Subcutaneous adipose tissue (tissue), 4 donors: ENCODE results near the gene NTM. TPM values are rescaled to one million over a fixed set of nuclear protein-coding genes. Genes with fewer than 3 reads are reported as not detected.

ENCODE experiments used
- total RNA-seq, 4 donors: library from RNA; depleted of rRNA; stranded (reverse); fragments of >200 nt; gene quantifications; one replicate each; pipeline ENCODE4 v1.1.0, GENCODE V29; 2016
- TF ChIP-seq, protein P1 (sequence below): fragments of 450-650 bp; IDR thresholded peaks from one replicate; pipeline ENCODE4 v1.5.1; 2016; ENCODE audit warnings: low read depth, mild to moderate bottlenecking, control low read depth, antibody characterized with exemption, moderate library complexity

Gene NTM
- total RNA-seq, 4 donors from 2014 or later: 1.5 to 5.7 (median 1.7) TPM

GRCh38 chr11:132084433-132084832 lies 714.0 kb downstream of the NTM start:
- TF ChIP-seq, protein P1, sequence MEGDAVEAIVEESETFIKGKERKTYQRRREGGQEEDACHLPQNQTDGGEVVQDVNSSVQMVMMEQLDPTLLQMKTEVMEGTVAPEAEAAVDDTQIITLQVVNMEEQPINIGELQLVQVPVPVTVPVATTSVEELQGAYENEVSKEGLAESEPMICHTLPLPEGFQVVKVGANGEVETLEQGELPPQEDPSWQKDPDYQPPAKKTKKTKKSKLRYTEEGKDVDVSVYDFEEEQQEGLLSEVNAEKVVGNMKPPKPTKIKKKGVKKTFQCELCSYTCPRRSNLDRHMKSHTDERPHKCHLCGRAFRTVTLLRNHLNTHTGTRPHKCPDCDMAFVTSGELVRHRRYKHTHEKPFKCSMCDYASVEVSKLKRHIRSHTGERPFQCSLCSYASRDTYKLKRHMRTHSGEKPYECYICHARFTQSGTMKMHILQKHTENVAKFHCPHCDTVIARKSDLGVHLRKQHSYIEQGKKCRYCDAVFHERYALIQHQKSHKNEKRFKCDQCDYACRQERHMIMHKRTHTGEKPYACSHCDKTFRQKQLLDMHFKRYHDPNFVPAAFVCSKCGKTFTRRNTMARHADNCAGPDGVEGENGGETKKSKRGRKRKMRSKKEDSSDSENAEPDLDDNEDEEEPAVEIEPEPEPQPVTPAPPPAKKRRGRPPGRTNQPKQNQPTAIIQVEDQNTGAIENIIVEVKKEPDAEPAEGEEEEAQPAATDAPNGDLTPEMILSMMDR: no peak

- TF ChIP-seq, protein P1: no peak
Observed at GRCh38 chr11:132087148-132087547, 716.7 kb downstream of the NTM start.

GRCh38 chr11:132088551-132088950 lies 718.1 kb downstream of the NTM start:
- TF ChIP-seq, protein P1: no peak

DNA sequence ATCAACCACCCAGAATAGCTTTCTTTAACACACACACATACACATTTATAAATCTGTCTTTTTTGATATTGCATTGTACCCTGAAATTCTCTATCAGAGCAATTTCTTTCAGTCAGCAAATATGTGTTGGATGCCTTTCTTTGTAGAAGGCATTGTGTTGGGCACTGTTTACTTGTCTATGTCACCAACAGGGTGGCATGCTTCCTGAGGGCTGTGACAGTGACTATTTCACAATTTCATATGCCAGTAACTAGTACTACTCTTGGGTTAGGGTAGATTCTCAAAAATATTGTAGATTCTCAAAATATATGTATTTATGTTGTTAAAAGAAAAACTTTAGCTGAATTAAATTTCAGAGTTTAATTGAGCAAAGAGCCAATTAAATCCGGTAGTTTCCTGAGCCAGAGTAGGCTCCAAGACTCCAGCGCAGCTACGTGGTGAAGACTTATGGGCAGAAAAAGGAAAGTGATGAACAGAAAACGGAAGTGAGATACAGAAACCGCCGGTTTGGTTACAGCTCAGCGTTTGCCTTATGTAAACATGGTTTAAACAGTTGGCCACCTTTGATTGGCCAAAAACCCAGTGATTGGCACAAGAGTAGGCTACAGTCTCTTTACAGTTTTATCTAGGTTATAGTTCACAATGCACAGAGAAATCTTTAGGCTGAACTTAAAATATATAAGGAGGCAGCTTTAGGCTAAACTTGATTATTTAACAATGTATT lies 723.3 kb downstream of the NTM start:
- TF ChIP-seq, protein P1: no peak

DNA sequence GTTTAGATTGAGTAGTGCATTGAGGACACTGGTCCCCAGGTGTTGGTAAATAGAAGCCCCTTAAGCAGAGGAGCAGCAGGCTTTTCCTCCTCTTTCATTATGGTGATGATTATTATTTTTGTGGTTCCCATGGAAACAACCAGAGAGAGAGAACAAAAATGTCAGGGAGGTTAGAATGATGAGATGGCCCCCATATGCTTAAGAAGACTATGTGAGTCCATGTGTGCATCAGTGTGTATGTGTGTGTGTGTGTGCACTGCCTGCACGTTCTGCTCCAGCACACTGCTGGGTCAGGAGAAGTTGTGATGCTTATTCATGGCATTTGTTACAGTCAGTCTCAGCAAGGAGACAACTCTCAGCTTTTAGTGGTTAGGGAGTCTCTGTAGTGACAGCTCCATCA lies 724.2 kb downstream of the NTM start:
- TF ChIP-seq, protein P1: no peak

- TF ChIP-seq, protein P1: no peak
Observed at GRCh38 chr11:132095230-132096131, 725.1 kb downstream of the NTM start.
